Stimulated activated CD4-positive, alpha-beta T cell treated with anti-CD3 and anti-CD28 coated beads, TNF-alpha, amount 100 ng/mL, for 24 hours (primary cell): ENCODE measurements around the gene ADSS2.
"Not testable (repeated sequence)": the region's sequence is repeated elsewhere in the genome, so short reads cannot be mapped to it uniquely, and the experiment has no call there.

ENCODE experiments used
- DNase-seq, 3 experiments: peaks; one replicate each; pipeline ENCODE4 v3.0.0-alpha.2; 2020; ENCODE audit warnings: low read depth in 3 of 3

Gene ADSS2

DNA sequence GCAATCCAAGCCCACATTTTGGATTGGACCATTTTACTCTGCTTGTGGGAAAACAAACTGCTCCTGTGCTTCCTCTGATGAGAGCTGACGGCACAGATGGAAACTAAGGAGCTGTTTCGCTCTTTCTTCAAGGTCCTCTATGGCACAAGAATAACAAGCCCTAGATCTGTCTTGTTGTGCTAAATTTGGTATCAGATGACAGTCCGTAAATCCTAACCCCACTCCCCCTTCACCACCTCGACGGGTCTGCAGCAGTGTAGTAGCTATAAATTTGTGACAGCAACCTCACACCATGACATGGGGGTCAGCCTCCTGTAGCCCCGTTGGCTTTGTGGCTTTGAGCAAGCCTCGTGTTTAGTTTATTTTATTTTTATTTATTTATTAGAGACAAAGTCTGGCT is 85.9 kb downstream of the ADSS2 start:
- DNase-seq: no peak

DNA sequence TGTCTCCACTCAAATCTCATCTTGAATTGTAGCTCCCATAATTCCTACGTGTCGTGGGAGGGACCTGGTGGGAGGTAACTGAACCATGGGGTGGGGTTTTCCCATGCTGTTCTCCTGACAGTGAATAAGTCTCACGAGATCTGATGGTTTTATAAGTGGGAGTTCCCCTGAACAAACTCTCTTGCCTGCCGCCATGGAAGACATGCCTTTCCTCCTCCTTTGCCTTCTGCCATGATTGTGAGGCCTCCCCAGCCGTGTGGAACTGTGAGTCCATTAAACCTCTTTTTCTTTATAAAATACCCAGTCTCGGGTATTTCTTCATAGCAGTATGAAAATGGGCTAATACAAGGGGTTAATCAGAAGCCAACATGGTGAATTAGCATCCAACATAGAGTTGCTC is 86.4 kb downstream of the ADSS2 start:
- not testable (repeated sequence) for DNase-seq

DNA sequence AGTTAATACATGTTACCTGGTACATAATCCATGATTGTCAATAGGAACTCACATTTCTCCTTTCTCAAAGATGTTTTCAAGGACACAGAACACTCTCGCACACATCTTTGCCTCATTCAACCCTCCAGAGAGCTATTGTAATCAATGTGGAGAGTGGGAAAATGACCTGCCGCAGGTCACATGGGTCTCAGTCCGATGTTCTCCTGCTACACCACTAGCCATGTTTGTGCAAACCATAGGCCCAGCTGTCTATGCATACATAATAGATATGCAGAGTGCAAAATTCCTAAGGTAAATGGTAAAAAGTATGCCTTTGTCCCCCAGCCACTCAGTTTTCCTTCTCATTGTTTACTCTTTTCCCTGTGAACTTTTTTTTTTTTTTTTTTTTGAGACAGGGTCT is 89.2 kb downstream of the ADSS2 start:
- no peak for DNase-seq

DNA sequence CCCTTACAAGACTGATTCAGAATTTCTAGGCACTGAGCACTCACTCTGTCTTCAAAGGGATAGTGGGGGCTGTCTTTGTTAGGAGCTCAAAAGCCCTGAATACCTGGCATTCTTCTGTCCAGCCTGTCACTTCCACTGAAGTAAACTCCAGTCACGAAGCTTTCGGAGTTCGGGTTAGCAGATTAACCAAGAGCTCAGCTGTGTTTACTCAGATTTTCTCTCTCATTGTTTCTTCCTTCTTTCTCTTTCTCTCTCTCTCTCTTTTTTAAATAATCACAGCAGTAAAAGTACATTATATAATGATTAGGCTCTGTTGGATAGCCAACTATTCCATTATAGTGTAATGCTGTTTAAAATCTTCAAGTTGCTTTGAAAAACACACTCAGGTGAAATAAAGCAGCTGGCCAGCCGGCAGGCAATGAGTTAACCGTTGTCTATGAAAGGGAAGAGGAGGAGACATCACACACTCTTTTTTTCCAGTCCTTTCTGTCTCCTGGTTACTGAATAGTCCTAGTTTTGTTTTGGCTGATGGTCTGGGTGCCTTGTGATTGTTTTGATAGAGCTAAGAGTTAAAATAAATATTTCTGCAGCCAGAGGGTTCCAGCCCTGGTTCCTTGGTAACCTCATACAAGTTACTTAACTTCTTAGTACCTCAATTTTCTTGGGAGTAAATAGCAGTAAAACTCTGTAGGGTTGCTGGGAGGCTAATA is 89.8 kb downstream of the ADSS2 start:
- no peak for DNase-seq
